ENCODE results near the gene PAPLN. TPM values are rescaled to one million over a fixed set of nuclear protein-coding genes. Genes with fewer than 3 reads are reported as not detected.

Gene PAPLN
- total and polyA plus RNA-seq, 9 donors, result 0.58 to 4.2 (median 1.1) TPM

DNA sequence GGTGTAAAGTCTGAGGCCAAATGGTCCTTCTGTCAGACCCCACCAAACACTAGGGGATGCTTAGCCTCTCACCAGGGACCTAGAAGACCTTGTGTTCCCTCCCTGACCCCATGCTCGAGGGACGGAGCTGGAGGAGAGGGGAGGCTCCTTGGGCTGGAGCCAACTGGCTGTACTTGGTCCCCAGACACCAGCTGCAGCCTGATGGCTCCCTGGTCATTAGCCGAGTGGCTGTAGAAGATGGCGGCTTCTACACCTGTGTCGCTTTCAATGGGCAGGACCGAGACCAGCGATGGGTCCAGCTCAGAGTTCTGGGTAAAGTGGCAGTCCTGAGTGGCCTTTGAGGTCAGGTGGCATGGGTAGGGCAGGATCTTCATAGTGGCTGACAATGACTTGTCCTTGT, 29.0 kb downstream of the PAPLN start:
- H3K4me1 ChIP-seq (ENCODE audit: control insufficient read depth, insufficient read depth, low read length), result peaks cover 5% of the 10 kb centered on the region
- no peaks in the 10 kb centered on the region for H3K9me3 ChIP-seq (replicated peaks; ENCODE audit: control insufficient read depth, low read depth, low read length)
- WGBS (ENCODE audit: insufficient coverage), result 75% methylated on average over 7 of the region's 7 CpGs
- no peak overlapping the region for H3K27ac ChIP-seq (ENCODE audit: low read length)
- DNase-seq, result no peak
- H3K36me3 ChIP-seq (ENCODE audit: control insufficient read depth, insufficient read depth, low read length), result no peaks in the 10 kb centered on the region
- no peaks in the 10 kb centered on the region for H3K27me3 ChIP-seq (ENCODE audit: control insufficient read depth, insufficient read depth, low read length)
- no peak overlapping the region for H3K4me3 ChIP-seq (ENCODE audit: low read length)

DNA sequence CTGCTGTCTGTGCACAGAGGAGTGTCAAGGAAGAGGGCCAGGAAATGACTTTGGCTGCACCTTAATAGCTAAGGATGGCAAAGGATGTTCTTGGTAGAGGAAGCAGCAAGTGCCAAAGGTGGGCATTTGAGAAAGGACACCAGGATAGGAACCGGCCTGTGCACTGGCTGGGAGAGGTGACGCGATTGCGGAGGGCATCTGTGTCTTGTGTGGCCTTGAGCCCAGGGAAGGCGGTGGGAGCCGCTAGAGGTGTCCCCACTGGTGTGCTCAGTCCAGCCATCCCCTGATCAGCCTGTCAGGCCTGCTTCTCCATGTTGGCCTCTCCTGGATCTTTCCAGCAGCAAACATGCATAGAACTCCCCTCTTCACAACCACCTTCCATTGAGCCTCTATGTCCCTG, 30.2 kb downstream of the PAPLN start:
- Histone ChIP-seq H3K27ac (ENCODE audit: low read length) (no peak overlapping the region), H3K4me1 (ENCODE audit: control insufficient read depth, insufficient read depth, low read length) (peaks cover 7% of the 10 kb centered on the region), H3K4me3 (ENCODE audit: low read length) (no peak overlapping the region), H3K36me3 (ENCODE audit: control insufficient read depth, insufficient read depth, low read length) (no peaks in the 10 kb centered on the region), H3K9me3 (replicated peaks; ENCODE audit: control insufficient read depth, low read depth, low read length) (no peaks in the 10 kb centered on the region), H3K27me3 (ENCODE audit: control insufficient read depth, insufficient read depth, low read length) (no peaks in the 10 kb centered on the region)
- WGBS (ENCODE audit: insufficient coverage), result 96% methylated on average over 6 of the region's 6 CpGs
- no peak for DNase-seq

DNA sequence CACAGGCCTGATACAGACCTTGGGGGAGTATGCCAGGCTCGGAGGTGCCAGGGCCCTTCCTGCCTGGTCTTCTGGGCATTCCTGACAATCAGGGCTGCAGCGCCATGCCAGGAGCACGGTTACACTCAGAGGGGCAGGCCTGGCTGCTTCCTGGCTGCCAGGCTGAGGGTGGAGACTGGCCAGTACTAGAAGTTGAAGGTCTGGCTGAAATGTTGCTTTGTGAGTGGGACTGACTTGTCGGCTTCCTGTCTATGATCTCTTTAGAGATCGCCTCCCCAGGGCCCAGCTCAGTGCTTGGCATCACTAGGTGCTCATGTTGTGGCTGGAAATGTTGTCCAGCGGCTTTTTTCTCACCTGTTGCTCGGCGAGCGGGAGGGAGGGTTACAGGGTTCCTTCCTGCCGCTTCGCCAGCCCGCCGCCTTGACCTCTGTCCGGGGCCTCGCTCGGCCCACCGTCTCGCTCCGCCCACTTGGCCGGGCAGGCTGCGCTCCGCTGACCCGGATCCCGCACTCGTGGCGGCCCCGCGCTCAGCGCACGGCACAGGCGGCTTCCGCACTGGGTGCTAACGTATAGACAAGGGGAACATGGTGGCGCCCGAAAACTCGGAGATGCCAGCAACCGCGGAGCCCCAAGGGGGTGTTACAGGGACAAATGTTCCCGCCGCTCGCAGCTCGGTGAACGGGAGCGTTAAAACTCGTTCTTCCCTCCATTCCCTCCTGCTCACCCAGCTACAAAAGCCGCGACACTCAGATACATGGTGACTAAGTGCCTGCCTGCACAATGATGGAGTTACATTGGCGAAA, 32.6 kb downstream of the PAPLN start:
- no peaks in the 10 kb centered on the region for H3K27me3 ChIP-seq (ENCODE audit: control insufficient read depth, insufficient read depth, low read length)
- no peak overlapping the region for H3K27ac ChIP-seq (ENCODE audit: low read length)
- H3K4me3 ChIP-seq (ENCODE audit: low read length), result peak overlapping the region; percentile 34
- H3K9me3 ChIP-seq (replicated peaks; ENCODE audit: control insufficient read depth, low read depth, low read length), result no peaks in the 10 kb centered on the region
- DNase-seq, result peak; percentile 51
- H3K4me1 ChIP-seq (ENCODE audit: control insufficient read depth, insufficient read depth, low read length), result peaks cover 9% of the 10 kb centered on the region
- WGBS (ENCODE audit: insufficient coverage), result 6% methylated on average over 48 of the region's 48 CpGs
- peaks cover 8% of the 10 kb centered on the region for H3K36me3 ChIP-seq (ENCODE audit: control insufficient read depth, insufficient read depth, low read length)

GRCh38 chr14:73272393-73272792, 35.1 kb downstream of the PAPLN start:
- WGBS (ENCODE audit: insufficient coverage), result 83% methylated on average over 4 of the region's 6 CpGs
- no peak overlapping the region for H3K27ac ChIP-seq (ENCODE audit: low read length)
- H3K9me3 ChIP-seq (replicated peaks; ENCODE audit: control insufficient read depth, low read depth, low read length), result no peaks in the 10 kb centered on the region
- H3K27me3 ChIP-seq (ENCODE audit: control insufficient read depth, insufficient read depth, low read length), result no peaks in the 10 kb centered on the region
- H3K36me3 ChIP-seq (ENCODE audit: control insufficient read depth, insufficient read depth, low read length), result peaks cover 21% of the 10 kb centered on the region
- peak; percentile 50 for DNase-seq
- no peak overlapping the region for H3K4me3 ChIP-seq (ENCODE audit: low read length)
- H3K4me1 ChIP-seq (ENCODE audit: control insufficient read depth, insufficient read depth, low read length), result peaks cover 9% of the 10 kb centered on the region

DNA sequence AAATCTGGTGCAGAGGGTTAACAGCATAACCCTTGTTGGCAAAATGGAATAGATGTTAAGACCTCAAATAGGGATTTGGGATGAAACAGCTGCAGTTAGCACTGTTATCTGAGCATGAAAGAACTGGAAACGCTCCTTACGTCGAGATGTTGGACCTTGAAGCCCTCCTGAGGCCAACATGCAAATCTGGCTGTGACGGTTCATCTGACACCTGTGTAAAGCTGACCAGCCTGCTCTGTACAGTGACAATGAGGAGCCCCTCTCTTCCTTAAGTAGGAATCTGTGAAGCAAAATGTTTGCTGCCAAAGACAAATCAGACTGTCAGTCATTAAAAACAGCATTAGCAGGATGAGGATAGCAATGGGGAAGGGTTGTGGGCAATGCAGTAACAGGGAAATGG, 36.5 kb downstream of the PAPLN start:
- H3K9me3 ChIP-seq (replicated peaks; ENCODE audit: control insufficient read depth, low read depth, low read length), result no peaks in the 10 kb centered on the region
- DNase-seq, result no peak
- H3K36me3 ChIP-seq (ENCODE audit: control insufficient read depth, insufficient read depth, low read length), result peaks cover 24% of the 10 kb centered on the region
- peaks cover 9% of the 10 kb centered on the region for H3K4me1 ChIP-seq (ENCODE audit: control insufficient read depth, insufficient read depth, low read length)
- WGBS (ENCODE audit: insufficient coverage), result 59% methylated on average over 4 of the region's 4 CpGs
- no peak overlapping the region for H3K4me3 ChIP-seq (ENCODE audit: low read length)
- H3K27me3 ChIP-seq (ENCODE audit: control insufficient read depth, insufficient read depth, low read length), result no peaks in the 10 kb centered on the region
- no peak overlapping the region for H3K27ac ChIP-seq (ENCODE audit: low read length)

GRCh38 chr14:73276836-73277235, 39.5 kb downstream of the PAPLN start:
- H3K4me1 ChIP-seq (ENCODE audit: control insufficient read depth, insufficient read depth, low read length), result peaks cover 4% of the 10 kb centered on the region
- H3K9me3 ChIP-seq (replicated peaks; ENCODE audit: control insufficient read depth, low read depth, low read length), result no peaks in the 10 kb centered on the region

GRCh38 chr14:73277376-73277775, 40.1 kb downstream of the PAPLN start:
- Histone ChIP-seq H3K9me3 (replicated peaks; ENCODE audit: control insufficient read depth, low read depth, low read length) (no peaks in the 10 kb centered on the region), H3K4me3 (ENCODE audit: low read length) (no peak overlapping the region), H3K27ac (ENCODE audit: low read length) (no peak overlapping the region), H3K4me1 (ENCODE audit: control insufficient read depth, insufficient read depth, low read length) (peaks cover 3% of the 10 kb centered on the region), H3K36me3 (ENCODE audit: control insufficient read depth, insufficient read depth, low read length) (peaks cover 38% of the 10 kb centered on the region), H3K27me3 (ENCODE audit: control insufficient read depth, insufficient read depth, low read length) (no peaks in the 10 kb centered on the region)
- DNase-seq, result no peak
- 100% methylated on average over 1 of the region's 2 CpGs for WGBS (ENCODE audit: insufficient coverage)

More at GRCh38 chr14:73276836-73277235, 39.5 kb downstream of the PAPLN start:
- peaks cover 33% of the 10 kb centered on the region for H3K36me3 ChIP-seq (ENCODE audit: control insufficient read depth, insufficient read depth, low read length)
- 88% methylated on average over 2 of the region's 7 CpGs for WGBS (ENCODE audit: insufficient coverage)
- no peaks in the 10 kb centered on the region for H3K27me3 ChIP-seq (ENCODE audit: control insufficient read depth, insufficient read depth, low read length)
- no peak overlapping the region for H3K4me3 ChIP-seq (ENCODE audit: low read length)
- DNase-seq, result no peak
- H3K27ac ChIP-seq (ENCODE audit: low read length), result no peak overlapping the region

- no peak overlapping the region for H3K4me3 ChIP-seq (ENCODE audit: low read length)
- no peaks in the 10 kb centered on the region for H3K9me3 ChIP-seq (replicated peaks; ENCODE audit: control insufficient read depth, low read depth, low read length)
- no peak for DNase-seq
- H3K27me3 ChIP-seq (ENCODE audit: control insufficient read depth, insufficient read depth, low read length), result no peaks in the 10 kb centered on the region
- peaks cover 48% of the 10 kb centered on the region for H3K36me3 ChIP-seq (ENCODE audit: control insufficient read depth, insufficient read depth, low read length)
- no peaks in the 10 kb centered on the region for H3K4me1 ChIP-seq (ENCODE audit: control insufficient read depth, insufficient read depth, low read length)
- H3K27ac ChIP-seq (ENCODE audit: low read length), result no peak overlapping the region
- WGBS (ENCODE audit: insufficient coverage), result 100% methylated on average over 1 of the region's 5 CpGs
These were observed 43.6 kb downstream of the PAPLN start for GRCh38 chr14:73280903-73281302.

DNA sequence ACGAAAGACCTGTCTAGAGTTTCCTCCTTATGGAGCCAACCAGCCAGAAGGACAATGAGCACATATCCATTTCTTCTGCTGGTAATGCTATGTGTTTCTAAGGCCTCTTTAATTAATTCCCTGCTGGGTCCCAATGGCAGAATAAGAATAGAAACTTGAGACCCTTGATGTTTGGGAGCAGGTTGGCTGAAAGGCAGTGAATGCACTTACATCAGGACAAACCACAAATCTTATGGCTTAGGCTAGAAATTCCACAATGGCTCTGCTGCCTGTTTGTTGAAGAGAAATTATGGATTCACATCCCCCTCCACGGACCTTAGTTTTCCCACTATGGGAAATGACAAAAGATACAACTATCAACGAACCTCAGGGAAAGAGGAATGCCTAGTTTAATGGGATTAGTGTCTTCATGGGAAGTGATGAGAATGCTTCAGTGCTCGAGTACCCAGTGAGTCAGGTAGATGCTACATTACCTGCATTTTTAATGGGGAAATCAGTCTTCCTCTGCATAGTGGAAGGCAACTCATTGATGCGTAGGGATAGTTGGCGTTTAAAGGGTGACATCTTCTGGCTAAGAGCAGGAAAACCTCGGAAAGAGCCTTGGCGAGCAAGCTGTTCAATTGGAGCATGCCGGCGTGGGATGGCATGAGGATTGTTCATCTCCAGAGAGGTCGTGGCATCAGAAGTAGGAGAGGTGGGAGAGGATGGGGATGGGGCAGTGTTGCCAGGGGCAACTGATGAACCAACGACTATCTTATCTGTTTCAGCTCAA, 46.5 kb downstream of the PAPLN start:
- H3K27me3 ChIP-seq (ENCODE audit: control insufficient read depth, insufficient read depth, low read length), result no peaks in the 10 kb centered on the region
- no peaks in the 10 kb centered on the region for H3K9me3 ChIP-seq (replicated peaks; ENCODE audit: control insufficient read depth, low read depth, low read length)
- no peaks in the 10 kb centered on the region for H3K4me1 ChIP-seq (ENCODE audit: control insufficient read depth, insufficient read depth, low read length)
- DNase-seq, result peak; percentile 30
- H3K36me3 ChIP-seq (ENCODE audit: control insufficient read depth, insufficient read depth, low read length), result peaks cover 34% of the 10 kb centered on the region
- WGBS (ENCODE audit: insufficient coverage), result 13% methylated on average over 8 of the region's 12 CpGs
- no peak overlapping the region for H3K27ac ChIP-seq (ENCODE audit: low read length)
- H3K4me3 ChIP-seq (ENCODE audit: low read length), result no peak overlapping the region

GRCh38 chr14:73285979-73286378, 48.7 kb downstream of the PAPLN start:
- Histone ChIP-seq H3K9me3 (replicated peaks; ENCODE audit: control insufficient read depth, low read depth, low read length) (no peaks in the 10 kb centered on the region), H3K36me3 (ENCODE audit: control insufficient read depth, insufficient read depth, low read length) (peaks cover 31% of the 10 kb centered on the region), H3K4me3 (ENCODE audit: low read length) (no peak overlapping the region), H3K27ac (ENCODE audit: low read length) (no peak overlapping the region), H3K4me1 (ENCODE audit: control insufficient read depth, insufficient read depth, low read length) (no peaks in the 10 kb centered on the region), H3K27me3 (ENCODE audit: control insufficient read depth, insufficient read depth, low read length) (no peaks in the 10 kb centered on the region)
- WGBS (ENCODE audit: insufficient coverage), result no CpG with 5 or more reads among the region's 1 CpG
- no peak for DNase-seq

All from muscle of leg (tissue), 11 donors.